WI38 (cell line): ENCODE measurements around the gene TULP1.
A peak's percentile ranks its signal among the peaks of the same experiment; 100 is the strongest.

Source experiments
- H3K4me3 ChIP-seq: 2 replicates; pipeline ENCODE4 v1.5.1; 2011; ENCODE audit warnings: low read depth, mild to moderate bottlenecking, control low read depth, low read length
- TF ChIP-seq, protein P1 (sequence below): IDR thresholded peaks from 2 replicates; pipeline ENCODE4 v1.5.1; 2012; ENCODE audit warnings: low read depth, mild to moderate bottlenecking, control low read depth, low read length

Gene TULP1

GRCh38 chr6:35534407-35535170, 21.9 kb upstream of the TULP1 start:
- no peak overlapping the region for H3K4me3 ChIP-seq
- TF ChIP-seq, protein P1, sequence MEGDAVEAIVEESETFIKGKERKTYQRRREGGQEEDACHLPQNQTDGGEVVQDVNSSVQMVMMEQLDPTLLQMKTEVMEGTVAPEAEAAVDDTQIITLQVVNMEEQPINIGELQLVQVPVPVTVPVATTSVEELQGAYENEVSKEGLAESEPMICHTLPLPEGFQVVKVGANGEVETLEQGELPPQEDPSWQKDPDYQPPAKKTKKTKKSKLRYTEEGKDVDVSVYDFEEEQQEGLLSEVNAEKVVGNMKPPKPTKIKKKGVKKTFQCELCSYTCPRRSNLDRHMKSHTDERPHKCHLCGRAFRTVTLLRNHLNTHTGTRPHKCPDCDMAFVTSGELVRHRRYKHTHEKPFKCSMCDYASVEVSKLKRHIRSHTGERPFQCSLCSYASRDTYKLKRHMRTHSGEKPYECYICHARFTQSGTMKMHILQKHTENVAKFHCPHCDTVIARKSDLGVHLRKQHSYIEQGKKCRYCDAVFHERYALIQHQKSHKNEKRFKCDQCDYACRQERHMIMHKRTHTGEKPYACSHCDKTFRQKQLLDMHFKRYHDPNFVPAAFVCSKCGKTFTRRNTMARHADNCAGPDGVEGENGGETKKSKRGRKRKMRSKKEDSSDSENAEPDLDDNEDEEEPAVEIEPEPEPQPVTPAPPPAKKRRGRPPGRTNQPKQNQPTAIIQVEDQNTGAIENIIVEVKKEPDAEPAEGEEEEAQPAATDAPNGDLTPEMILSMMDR: no peak

GRCh38 chr6:35533981-35534380, 21.3 kb upstream of the TULP1 start:
- TF ChIP-seq, protein P1: no peak
- no peak overlapping the region for H3K4me3 ChIP-seq

DNA sequence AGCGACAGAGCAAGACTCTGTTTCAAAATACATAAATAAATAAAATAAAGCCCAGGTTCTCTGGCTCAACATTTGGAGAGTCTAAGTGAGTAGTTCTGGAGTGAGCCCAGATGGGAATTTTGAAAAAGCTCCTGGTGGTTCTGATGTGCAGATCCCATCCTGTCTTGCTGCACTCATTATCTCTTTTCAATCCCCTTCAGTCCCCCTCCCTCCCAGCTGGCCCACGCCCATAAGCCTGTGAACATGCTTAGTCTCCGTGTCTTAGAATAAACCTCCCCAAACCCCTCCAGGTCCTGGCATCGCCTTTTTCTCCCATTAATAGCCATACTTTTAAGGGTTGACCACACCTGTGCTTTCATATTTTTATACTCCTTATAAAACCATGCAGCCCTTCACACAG, 19.4 kb upstream of the TULP1 start:
- no peak overlapping the region for H3K4me3 ChIP-seq
- TF ChIP-seq, protein P1: no peak

DNA sequence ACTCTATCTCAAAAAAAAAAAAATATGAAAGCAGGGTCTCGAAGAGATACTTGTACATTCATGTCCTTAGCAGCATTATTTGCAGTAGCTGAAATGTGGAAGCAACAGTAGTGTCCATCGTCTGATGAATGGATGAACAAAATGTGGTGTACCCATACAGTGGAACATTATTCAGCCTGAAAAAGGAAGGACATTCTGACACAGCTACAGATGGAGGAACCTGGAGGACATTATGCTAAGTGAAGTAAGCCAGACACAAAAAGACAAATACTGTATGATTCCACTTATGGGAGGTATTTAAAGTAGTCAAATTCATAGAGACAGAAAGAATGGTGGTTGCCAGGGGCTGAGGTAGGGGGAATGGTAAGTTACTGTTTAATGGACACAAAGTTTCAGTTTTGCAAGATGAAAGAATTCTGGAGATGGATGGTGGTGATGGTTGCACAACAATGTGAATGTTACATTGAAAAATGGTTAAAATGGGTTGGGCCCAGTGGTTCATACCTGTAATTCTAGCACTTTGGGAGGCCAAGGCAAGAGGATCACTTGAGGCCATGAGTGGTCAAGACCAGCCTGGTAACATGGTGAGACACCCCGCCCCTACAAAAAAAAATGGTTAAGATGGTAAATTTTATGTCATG, 11.8 kb upstream of the TULP1 start:
- TF ChIP-seq, protein P1: no peak
- no peak overlapping the region for H3K4me3 ChIP-seq

GRCh38 chr6:35522660-35523658, 10.3 kb upstream of the TULP1 start:
- H3K4me3 ChIP-seq: no peak overlapping the region
- TF ChIP-seq, protein P1: peak; percentile 92

GRCh38 chr6:35522151-35522550, 9.5 kb upstream of the TULP1 start:
- H3K4me3 ChIP-seq: no peak overlapping the region
- TF ChIP-seq, protein P1: no peak
